ENCODE data around the gene AGTPBP1.

DNA sequence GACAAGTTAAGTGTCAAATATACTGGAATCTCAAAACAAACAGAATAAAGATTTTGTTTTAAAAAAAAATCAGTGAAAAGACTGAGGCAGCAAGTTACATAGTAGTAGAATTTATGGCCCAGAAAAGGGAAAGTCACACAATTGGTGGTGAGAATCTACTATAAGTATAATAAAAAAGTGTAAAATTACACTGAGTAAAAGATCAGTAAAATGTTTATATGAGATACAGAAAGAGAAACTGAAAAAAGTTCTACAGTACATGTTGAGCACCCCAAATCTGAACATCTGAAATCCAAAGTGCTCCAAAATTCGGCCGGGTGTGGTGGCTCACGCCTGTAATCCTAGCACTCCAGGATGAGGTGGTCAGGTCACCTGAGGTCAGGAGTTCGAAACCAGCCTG is 15.0 kb downstream of the AGTPBP1 start:
- TF ChIP-seq EZH2 (IDR thresholded peaks at IDR 0.05; ENCODE audit: insufficient read depth, poor library complexity, severe bottlenecking) (no peak), EZH2phosphoT487 (IDR thresholded peaks at IDR 0.05; ENCODE audit: insufficient read depth, low read depth) (no peak)

All from GM23248 (cell line).